IMR-90 (cell line): ENCODE results near the gene URI1. TPM values are rescaled to one million over a fixed set of nuclear protein-coding genes. Genes with fewer than 3 reads are reported as not detected.
A peak's percentile ranks its signal among the peaks of the same experiment; 100 is the strongest.

Experiments
- ATAC-seq: fragments of 200-7000 bp; cut with Tn5 transposase; 2 replicates; pipeline ENCODE4 v1.9.1; 2020; ENCODE audit warnings: low read depth, mild to moderate bottlenecking, moderate library complexity
- BruUV-seq: library from RNA; stranded (reverse); fragments of 400-500 nt; replicated peaks from 2 replicates; lab custom pipeline; 2021; lab: Mats Ljungman, UMichigan
- CTCF ChIA-PET: fragments of 300-600 bp; formaldehyde crosslinking; extraction: SDS; loops from one replicate; lab custom pipeline; 2021; ENCODE audit warnings: antibody characterized with exemption; lab: Yijun Ruan, JAX
- POLR2A ChIA-PET: fragments of 300-600 bp; sonication (Branson Sonifier 250); formaldehyde crosslinking; loops from one replicate; lab custom pipeline; 2022; ENCODE audit warnings: antibody characterized with exemption; ENCODE audit not compliant: unreplicated experiment; lab: Charles Lee
- DNase-seq: peaks from one replicate; pipeline ENCODE4 v3.0.0; 2013
- H2AFZ ChIP-seq: replicated peaks from 2 replicates; pipeline ENCODE3; 2013; ENCODE audit warnings: low read length, mild to moderate bottlenecking; ENCODE audit not compliant: poor library complexity
- H2AK5ac ChIP-seq: 2 replicates; pipeline ENCODE4 v1.6.1; 2013; ENCODE audit warnings: low read depth, low read length, inconsistent platforms
- H2AK9ac ChIP-seq: replicated peaks from 2 replicates; pipeline ENCODE3; 2013; ENCODE audit warnings: mild to moderate bottlenecking, low read depth, low read length, moderate library complexity; ENCODE audit not compliant: poor library complexity
- H2BK120ac ChIP-seq: 2 replicates; pipeline ENCODE4 v1.6.1; 2013; ENCODE audit warnings: low read depth, low read length, inconsistent platforms
- H2BK15ac ChIP-seq: 3 replicates; pipeline ENCODE4 v1.6.1; 2013; ENCODE audit warnings: low read depth, low read length, inconsistent platforms
- H2BK20ac ChIP-seq: 2 replicates; pipeline ENCODE4 v1.6.1; 2013; ENCODE audit warnings: low read depth, mild to moderate bottlenecking, inconsistent platforms, low read length, moderate library complexity
- H2BK5ac ChIP-seq: 2 replicates; pipeline ENCODE4 v1.6.1; 2013; ENCODE audit warnings: mild to moderate bottlenecking, low read depth, low read length, inconsistent platforms; ENCODE audit not compliant: poor library complexity, severe bottlenecking
- H3K14ac ChIP-seq: replicated peaks from 2 replicates; pipeline ENCODE4 v1.6.1; 2013; ENCODE audit warnings: low read depth, low read length, inconsistent platforms
- H3K18ac ChIP-seq: 2 replicates; pipeline ENCODE4 v1.6.1; 2013; ENCODE audit warnings: low read depth, low read length, control low read depth
- H3K23ac ChIP-seq: 2 replicates; pipeline ENCODE4 v1.6.1; 2013; ENCODE audit warnings: low read depth, low read length, inconsistent platforms
- H3K27ac ChIP-seq: 2 replicates; pipeline ENCODE4 v1.5.1; 2013; ENCODE audit warnings: mild to moderate bottlenecking, control low read depth, low read length; ENCODE audit not compliant: insufficient read depth
- H3K27me3 ChIP-seq: 2 replicates; pipeline ENCODE4 v1.6.1; 2013; ENCODE audit warnings: low read length; ENCODE audit not compliant: control insufficient read depth, insufficient read depth
- H3K36me3 ChIP-seq: 2 replicates; pipeline ENCODE4 v1.6.1; 2013; ENCODE audit warnings: low read length, mixed read lengths; ENCODE audit not compliant: control insufficient read depth, insufficient read depth
- H3K4ac ChIP-seq: 2 replicates; pipeline ENCODE4 v1.6.1; 2013; ENCODE audit warnings: low read depth, low read length, inconsistent platforms
- H3K4me1 ChIP-seq: 2 replicates; pipeline ENCODE4 v1.6.1; 2013; ENCODE audit warnings: low read length, mixed read lengths; ENCODE audit not compliant: control insufficient read depth, insufficient read depth
- H3K4me2 ChIP-seq: 2 replicates; pipeline ENCODE4 v1.6.1; 2013; ENCODE audit warnings: low read depth, mild to moderate bottlenecking, control low read depth, low read length, moderate library complexity
- H3K4me3 ChIP-seq: 2 replicates; pipeline ENCODE4 v1.5.1; 2013; ENCODE audit warnings: low read depth, mild to moderate bottlenecking, control low read depth, low read length, moderate library complexity; ENCODE audit not compliant: insufficient read depth
- H3K56ac ChIP-seq: 2 replicates; pipeline ENCODE4 v1.6.1; 2013; ENCODE audit warnings: low read length, inconsistent platforms; ENCODE audit not compliant: insufficient read depth; ENCODE audit errors: extremely low read depth
- H3K79me1 ChIP-seq, 2 experiments: 2 replicates each; pipeline ENCODE4 v1.6.1; 2013; ENCODE audit warnings: low read length in 2 of 2, inconsistent platforms in 1 of 2, low read depth in 1 of 2
- H3K9ac ChIP-seq: 2 replicates; pipeline ENCODE4 v1.6.1; 2013; ENCODE audit warnings: low read depth, low read length, control low read depth
- H3K9me1 ChIP-seq: 2 replicates; pipeline ENCODE4 v1.6.1; 2013; ENCODE audit warnings: low read length, inconsistent platforms; ENCODE audit not compliant: insufficient read depth
- H3K9me3 ChIP-seq: 2 replicates; pipeline ENCODE4 v1.6.1; 2013; ENCODE audit warnings: low read length; ENCODE audit not compliant: control insufficient read depth, insufficient read depth
- H4K20me1 ChIP-seq: 2 replicates; pipeline ENCODE4 v1.6.1; 2013; ENCODE audit warnings: low read length, inconsistent platforms; ENCODE audit not compliant: insufficient read depth
- H4K5ac ChIP-seq: 2 replicates; pipeline ENCODE4 v1.6.1; 2013; ENCODE audit warnings: mild to moderate bottlenecking, low read depth, low read length, control low read depth
- H4K8ac ChIP-seq, 2 experiments: 2 replicates each; pipeline ENCODE4 v1.6.1; 2013; ENCODE audit warnings: low read depth in 2 of 2, low read length in 2 of 2, control low read depth in 1 of 2, inconsistent platforms in 1 of 2
- H4K91ac ChIP-seq: 2 replicates; pipeline ENCODE4 v1.6.1; 2013; ENCODE audit warnings: low read depth, low read length, inconsistent platforms; ENCODE audit not compliant: insufficient read depth
- CEBPB ChIP-seq: IDR thresholded peaks from 2 replicates; pipeline ENCODE4 v1.6.1; 2012; ENCODE audit warnings: low read depth, low read length, improper control_type of control experiment
- WGBS, 2 experiments: methylation state at CpG; one replicate each; pipeline versions ENCODE4 v1.1.5 to v1.1.7; 2013; ENCODE audit warnings: missing lambda C conversion rate in 2 of 2; ENCODE audit not compliant: insufficient read length in 1 of 2; ENCODE audit errors: extremely low coverage in 2 of 2; 5-methylcytosine and 5-hydroxymethylcytosine counted together
- dilution Hi-C: fragments of 300-500 bp; cut with HindIII; formaldehyde crosslinking; loops from one replicate; pipeline ENCODE4 v1.14.3; 2018; ENCODE audit warnings: low sequenced_read_pairs; ENCODE audit not compliant: unreplicated experiment
- in situ Hi-C: fragments of 300-500 bp; cut with MboI; formaldehyde crosslinking; loops from 3 replicates; pipeline ENCODE4 v1.14.3; 2019; ENCODE audit warnings: low sequenced_read_pairs, inconsistent platforms, mixed read lengths
- intact Hi-C: fragments of 100-400 bp; cut with micrococcal nuclease; formaldehyde crosslinking; loops from 2 replicates; pipeline ENCODE4 v1.10.0; 2022
- polyA plus RNA-seq, 3 experiments: library from polyadenylated mRNA; depleted of rRNA; stranded (reverse); fragments of >200 nt; gene quantifications; 2 replicates each; pipeline ENCODE4 v1.2.3, GENCODE V29; 2012; ENCODE audit warnings: low replicate concordance in 1 of 3
- total RNA-seq: library from RNA; depleted of rRNA; stranded (reverse); fragments of >200 nt; gene quantifications from 2 replicates; pipeline ENCODE4 v1.2.3, GENCODE V29; 2012
- TF ChIP-seq, protein P1 (sequence below): conservative IDR thresholded peaks from 2 replicates; pipeline ENCODE4 v1.5.1; 2012; ENCODE audit warnings: mild to moderate bottlenecking, low read depth, low read length, improper control_type of control experiment

The URI1 gene
- total and polyA plus RNA-seq, 2 of the 4 experiments (the other 2 are of a cell fraction) = 43.2 to 45.3 TPM

GRCh38 chr19:29953352-29954247 is 11.6 kb downstream of the URI1 start:
- no peak overlapping the region for H4K8ac ChIP-seq
- no peak overlapping the region for H2BK15ac ChIP-seq
- no CpG with 5 or more reads among the region's 2 CpGs for WGBS, 2 experiments
- peaks cover 7% of the 10 kb centered on the region for H4K20me1 ChIP-seq
- H3K4me2 ChIP-seq = no peak overlapping the region
- DNase-seq (no peak), ATAC-seq (no peak)
- BruUV-seq = no TSS peak
- no peaks in the 10 kb centered on the region for H3K27me3 ChIP-seq
- H3K79me1 ChIP-seq = peaks cover 13 to 21% of the 10 kb centered on the region in 2 experiments
- H2BK5ac ChIP-seq = no peak overlapping the region
- H2AFZ ChIP-seq = no peak overlapping the region
- H3K9me1 ChIP-seq = no peaks in the 10 kb centered on the region
- H2AK9ac ChIP-seq = no peak overlapping the region
- no peak overlapping the region for H3K18ac ChIP-seq
- POLR2A ChIA-PET = no interaction called here
- dilution Hi-C loops = no loop called here
- no peaks in the 10 kb centered on the region for H3K4me1 ChIP-seq
- no peak overlapping the region for H2BK120ac ChIP-seq
- H3K27ac ChIP-seq = no peak overlapping the region
- H3K36me3 ChIP-seq = peaks cover 2% of the 10 kb centered on the region; the same call in 1 of the 2 replicates
- H4K91ac ChIP-seq = no peak overlapping the region
- intact Hi-C loops = no loop called here
- no peak overlapping the region for H3K9ac ChIP-seq
- H3K9me3 ChIP-seq = no peaks in the 10 kb centered on the region
- no peak overlapping the region for H4K5ac ChIP-seq
- H3K4me3 ChIP-seq = no peak overlapping the region
- in situ Hi-C loops = no loop called here
- TF ChIP-seq CEBPB = peak; percentile 90
- TF ChIP-seq, protein P1, sequence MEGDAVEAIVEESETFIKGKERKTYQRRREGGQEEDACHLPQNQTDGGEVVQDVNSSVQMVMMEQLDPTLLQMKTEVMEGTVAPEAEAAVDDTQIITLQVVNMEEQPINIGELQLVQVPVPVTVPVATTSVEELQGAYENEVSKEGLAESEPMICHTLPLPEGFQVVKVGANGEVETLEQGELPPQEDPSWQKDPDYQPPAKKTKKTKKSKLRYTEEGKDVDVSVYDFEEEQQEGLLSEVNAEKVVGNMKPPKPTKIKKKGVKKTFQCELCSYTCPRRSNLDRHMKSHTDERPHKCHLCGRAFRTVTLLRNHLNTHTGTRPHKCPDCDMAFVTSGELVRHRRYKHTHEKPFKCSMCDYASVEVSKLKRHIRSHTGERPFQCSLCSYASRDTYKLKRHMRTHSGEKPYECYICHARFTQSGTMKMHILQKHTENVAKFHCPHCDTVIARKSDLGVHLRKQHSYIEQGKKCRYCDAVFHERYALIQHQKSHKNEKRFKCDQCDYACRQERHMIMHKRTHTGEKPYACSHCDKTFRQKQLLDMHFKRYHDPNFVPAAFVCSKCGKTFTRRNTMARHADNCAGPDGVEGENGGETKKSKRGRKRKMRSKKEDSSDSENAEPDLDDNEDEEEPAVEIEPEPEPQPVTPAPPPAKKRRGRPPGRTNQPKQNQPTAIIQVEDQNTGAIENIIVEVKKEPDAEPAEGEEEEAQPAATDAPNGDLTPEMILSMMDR = no peak
- no peak overlapping the region for H2AK5ac ChIP-seq
- no peak overlapping the region for H3K4ac ChIP-seq
- no peak overlapping the region for H3K23ac ChIP-seq
- no peak overlapping the region for H2BK20ac ChIP-seq
- CTCF ChIA-PET = no interaction called here
- no peak overlapping the region for H3K56ac ChIP-seq
- H3K14ac ChIP-seq = no peak overlapping the region
